HG03439 (cell line): ENCODE data around the gene ABTB1.
"Not testable (repeated sequence)": the region's sequence is repeated elsewhere in the genome, so short reads cannot be mapped to it uniquely, and the experiment has no call there.

Experiments
- ATAC-seq: cut with Tn5 transposase; IDR thresholded peaks from one replicate; pipeline ENCODE4 v1.9.1; 2021; ENCODE audit warnings: mild to moderate bottlenecking, moderate library complexity; ENCODE audit not compliant: unreplicated experiment

Gene ABTB1

GRCh38 chr3:127647845-127648204 is 24.9 kb upstream of the ABTB1 start:
- ATAC-seq = no peak

- no peak for ATAC-seq
Observed at GRCh38 chr3:127650236-127650635, 22.5 kb upstream of the ABTB1 start.

- no peak for ATAC-seq
Observed at GRCh38 chr3:127651516-127652172, 21.1 kb upstream of the ABTB1 start.

DNA sequence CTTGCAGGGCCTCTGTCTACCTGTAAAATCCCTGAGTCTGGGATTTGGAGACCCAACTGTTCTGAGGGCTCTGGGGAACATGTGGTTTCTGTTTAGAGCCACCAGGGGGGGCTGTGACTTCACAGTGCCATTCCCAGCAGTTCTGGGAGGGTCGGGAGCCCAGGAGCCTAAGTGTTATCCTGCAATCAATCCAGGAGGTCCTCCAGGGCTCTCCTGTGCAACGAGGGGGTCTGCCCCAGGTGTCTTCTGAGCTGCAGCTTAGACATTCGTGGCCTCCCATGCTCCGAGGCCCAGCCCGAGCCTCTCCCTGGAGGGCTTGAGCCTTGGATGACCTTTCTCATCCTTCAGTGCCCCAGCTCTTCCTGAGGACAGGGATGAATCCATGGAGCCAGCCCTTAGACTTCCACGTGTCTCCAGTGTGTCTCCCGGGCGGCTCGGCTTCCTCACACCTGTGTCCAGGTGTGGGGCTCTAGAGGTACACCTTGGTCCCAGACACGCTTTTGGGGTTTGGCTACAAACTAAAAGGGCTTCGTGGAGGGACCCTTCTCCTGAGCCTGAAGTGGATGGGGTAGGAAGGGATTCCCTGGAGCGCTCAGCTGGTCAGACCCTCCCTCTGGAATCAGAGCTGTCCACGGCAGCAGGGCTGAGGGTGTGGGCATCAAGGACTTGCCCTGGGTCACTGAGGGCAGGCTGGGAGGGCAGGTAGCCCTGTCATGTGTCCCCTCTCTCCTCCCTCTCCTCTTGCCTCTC is 20.3 kb upstream of the ABTB1 start:
- no peak for ATAC-seq

DNA sequence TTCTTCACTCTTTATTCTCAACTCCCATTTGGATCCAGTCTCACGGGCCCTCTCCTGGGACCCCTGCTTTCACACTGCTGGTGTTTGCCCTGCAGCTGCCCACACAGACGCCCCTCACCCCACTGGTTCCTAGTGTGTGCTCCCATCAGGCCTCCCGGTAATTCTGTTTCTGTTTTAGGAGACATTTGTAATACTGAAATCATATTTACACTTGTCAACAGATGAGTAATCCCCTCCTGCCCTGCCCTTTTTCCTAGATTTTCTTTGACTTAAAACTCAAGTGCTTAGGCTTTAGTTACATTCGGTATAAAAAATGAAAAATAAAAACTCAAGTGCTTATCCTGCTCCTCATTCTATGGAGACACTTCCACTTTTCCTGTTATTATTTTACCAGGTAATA is 18.4 kb upstream of the ABTB1 start:
- no peak for ATAC-seq

DNA sequence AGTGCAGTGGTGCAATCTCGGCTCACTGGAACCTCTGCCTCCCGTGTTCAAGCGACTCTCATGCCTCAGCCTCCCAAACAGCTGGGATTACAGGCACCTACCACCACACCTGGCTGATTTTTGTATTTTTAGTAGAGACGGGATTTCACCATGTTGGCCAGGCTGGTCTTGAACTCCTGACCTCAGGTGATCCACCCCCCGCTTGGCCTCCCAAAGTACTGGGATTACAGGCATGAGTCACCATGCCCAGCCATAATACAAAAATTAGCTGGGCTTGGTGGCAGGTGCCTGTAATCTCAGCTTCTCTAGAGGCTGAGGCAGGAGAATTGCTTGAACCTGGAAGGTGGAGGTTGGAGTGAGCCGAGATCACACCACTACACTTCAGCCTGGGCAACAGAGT is 17.8 kb upstream of the ABTB1 start:
- ATAC-seq = not testable (repeated sequence)

DNA sequence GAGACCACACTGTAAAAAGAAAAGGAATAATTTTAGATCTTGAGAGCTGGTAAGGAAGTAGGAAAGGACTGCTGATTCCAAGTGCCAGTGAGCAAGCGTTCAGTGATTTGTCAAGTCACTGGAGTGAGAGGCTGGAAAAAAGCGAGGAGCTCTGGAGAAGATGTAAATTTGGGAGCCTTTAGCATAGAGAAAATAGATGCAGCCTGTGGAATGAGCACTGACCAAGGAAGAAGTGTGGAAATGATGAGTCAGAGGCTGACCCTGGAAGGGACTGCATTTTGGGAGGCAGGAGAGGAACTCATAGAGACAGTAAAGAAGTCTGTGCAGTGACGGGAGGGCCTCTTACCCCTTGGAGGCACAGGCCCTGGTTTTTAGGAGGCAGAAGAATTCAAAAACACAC is 17.1 kb upstream of the ABTB1 start:
- no peak for ATAC-seq

DNA sequence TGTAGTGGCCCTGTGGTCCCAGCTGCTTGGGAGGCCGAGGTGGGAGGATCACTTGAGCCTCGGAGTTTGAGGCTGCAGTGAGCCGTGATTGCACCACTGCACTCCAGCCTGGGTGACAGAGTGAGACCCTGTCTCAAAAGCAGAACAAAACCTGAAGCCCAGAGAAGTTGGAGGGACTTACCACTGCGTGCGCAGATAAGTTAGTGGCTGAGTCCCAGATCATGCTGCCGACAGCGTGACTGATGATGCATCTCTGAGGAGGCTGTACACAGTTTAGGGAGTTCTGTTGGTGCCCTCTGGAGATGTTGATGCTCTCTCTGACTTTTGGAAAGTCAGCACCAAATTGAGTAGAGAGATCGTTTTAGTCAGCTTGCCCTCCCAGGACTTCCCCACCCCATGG is 15.8 kb upstream of the ABTB1 start:
- no peak for ATAC-seq

GRCh38 chr3:127658234-127658633 is 14.5 kb upstream of the ABTB1 start:
- ATAC-seq = no peak

DNA sequence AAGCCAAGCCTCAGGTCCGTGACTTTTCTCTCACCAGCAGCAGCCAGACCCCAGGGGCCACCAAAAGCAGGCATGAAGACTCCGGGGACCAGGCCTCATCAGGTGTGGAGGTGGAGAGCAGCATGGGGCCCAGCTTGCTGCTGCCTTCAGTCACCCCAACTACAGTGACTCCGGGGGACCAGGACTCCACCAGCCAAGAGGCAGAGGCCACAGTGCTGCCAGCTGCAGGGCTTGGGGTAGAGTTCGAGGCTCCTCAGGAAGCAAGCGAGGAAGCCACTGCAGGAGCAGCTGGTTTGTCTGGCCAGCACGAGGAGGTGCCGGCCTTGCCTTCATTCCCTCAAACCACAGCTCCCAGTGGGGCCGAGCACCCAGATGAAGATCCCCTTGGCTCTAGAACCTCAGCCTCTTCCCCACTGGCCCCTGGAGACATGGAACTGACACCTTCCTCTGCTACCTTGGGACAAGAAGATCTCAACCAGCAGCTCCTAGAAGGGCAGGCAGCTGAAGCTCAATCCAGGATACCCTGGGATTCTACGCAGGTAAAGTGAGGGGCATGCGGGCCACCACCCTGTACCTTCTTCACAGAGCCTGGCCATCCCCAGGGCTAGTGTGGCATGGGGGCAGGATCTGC is 12.0 kb upstream of the ABTB1 start:
- no peak for ATAC-seq

GRCh38 chr3:127661600-127661999 is 11.2 kb upstream of the ABTB1 start:
- no peak for ATAC-seq

DNA sequence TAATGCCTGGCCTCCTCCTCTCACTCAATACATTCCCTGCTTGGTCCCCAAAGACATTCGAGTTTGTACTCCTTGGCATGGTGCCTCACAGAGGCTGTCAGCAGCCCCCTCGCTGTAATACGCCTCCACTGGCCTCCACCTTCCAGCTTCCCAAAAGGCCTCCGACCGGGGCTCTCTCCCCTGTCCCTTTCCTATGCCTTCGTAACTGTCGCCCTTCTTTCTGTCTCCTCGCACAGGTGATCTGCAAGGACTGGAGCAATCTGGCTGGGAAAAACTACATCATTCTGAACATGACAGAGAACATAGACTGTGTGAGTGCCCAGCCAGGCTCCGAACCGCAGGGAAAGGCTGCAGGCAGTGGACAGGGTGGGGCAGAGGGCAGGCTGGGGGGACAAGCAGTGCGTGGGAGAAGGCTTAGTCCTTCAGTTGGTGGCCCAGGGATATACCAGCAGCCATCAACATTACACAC is 10.7 kb upstream of the ABTB1 start:
- ATAC-seq = no peak

DNA sequence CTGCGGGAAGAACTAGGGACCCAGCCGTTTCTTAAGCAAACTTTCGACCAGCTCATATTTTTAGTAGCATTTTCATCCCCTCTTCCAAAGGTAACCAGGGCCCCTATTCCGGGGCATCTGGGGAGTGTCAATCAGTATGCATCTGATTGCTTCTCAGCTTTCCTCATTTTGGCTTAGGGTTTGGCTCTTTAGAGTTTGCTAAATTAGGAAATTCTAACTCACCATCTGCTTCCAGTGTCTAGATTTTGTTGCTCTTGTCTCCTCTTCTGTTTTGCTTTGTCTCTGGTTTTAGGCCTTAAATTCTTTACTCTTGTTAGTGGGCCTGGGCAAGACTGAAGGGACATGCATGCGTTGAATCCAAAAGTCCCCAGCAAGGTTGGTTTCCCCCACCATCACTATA is 9.6 kb upstream of the ABTB1 start:
- ATAC-seq = no peak

- no peak for ATAC-seq
Observed at GRCh38 chr3:127665165-127665564, 7.6 kb upstream of the ABTB1 start.

DNA sequence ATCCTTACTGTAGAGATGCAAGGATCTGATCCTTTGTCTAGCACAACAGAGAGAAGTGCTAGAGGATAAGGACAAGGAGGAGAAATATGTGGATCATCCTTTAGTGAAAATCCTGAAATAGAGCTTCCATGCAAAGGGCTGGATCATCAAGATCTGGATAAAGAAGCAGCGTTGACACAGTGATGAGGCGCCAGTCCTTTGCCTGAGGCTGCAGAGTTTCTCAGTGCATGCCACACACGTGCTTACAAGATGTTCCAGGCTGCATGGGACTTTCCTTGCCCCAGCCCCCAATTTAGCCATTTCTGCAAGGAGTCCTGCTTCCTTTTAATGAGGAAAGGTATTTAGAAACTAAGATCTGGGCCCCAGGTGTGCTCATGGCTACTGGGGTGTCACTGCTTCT is 7.2 kb upstream of the ABTB1 start:
- ATAC-seq = no peak

DNA sequence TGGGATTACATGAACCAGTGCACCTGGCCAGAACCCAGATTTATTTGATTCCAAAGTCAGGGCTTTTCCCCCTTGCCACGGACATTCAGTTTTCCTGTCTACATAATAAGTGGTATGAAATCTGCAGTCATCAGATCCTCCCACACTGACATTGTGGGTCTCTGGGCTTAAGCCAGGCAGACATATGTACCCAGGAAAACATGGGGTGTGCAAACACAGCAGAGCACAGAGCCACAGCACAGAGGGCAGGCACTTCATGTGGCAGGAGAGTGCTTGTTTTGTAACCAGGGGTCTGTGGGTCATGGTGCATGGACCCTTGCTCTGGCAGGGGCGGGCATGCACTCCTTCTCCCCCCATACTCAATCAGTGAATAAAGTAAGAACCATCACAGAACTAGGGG is 6.1 kb upstream of the ABTB1 start:
- ATAC-seq = no peak

GRCh38 chr3:127667119-127667681 is 5.6 kb upstream of the ABTB1 start:
- no peak for ATAC-seq

- no peak for ATAC-seq
Observed at GRCh38 chr3:127668906-127669305, 3.8 kb upstream of the ABTB1 start.

GRCh38 chr3:127669541-127670228 is 3.1 kb upstream of the ABTB1 start:
- ATAC-seq = no peak

GRCh38 chr3:127670229-127670559 is 2.6 kb upstream of the ABTB1 start:
- ATAC-seq = no peak

DNA sequence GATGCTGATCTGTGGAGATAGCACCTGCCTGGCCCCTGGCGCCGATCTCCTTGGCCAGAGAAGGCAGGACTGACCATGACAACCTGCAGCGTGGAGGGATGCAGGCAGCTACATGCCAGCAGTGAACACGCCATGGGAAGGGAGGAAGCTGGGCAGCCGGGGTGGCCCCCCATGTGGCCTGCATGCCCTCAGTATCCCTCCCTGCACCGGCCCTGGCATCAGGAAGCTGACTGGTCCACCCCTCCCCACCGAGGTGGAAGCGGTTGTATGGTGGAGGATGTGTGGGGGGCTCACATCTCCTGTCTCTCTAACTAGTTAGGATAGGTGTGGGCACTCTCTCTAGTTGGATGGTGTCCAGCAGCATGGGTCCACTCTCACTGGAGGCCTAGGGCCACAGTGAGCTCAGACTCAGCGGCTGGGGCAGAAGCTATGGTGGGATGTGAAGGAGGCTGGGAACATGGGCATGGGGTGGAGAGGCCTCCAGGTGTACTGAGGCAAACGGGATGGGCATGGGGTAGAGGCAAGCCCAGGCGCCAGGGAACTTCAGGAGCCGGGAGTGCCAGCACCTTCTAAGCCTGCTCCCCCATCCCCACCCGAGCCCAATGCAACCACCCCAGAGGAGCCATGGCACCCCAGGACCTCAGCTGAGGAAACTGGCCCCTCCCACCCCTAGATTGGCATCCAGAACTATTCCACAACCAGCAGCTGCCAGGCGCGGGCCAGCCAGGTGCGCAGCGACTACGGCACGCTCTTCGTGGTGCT is 1.8 kb upstream of the ABTB1 start:
- no peak for ATAC-seq
